AG09319 (cell line): ENCODE results near the gene CD38.
"Not testable (repeated sequence)": the region's sequence is repeated elsewhere in the genome, so short reads cannot be mapped to it uniquely, and the experiment has no call there.

Experiments
- DNase-seq: peaks from one replicate; pipeline ENCODE4 v3.0.0-alpha.2; 2010; ENCODE audit warnings: low read depth; ENCODE audit errors: extremely low read depth
- TF ChIP-seq, protein P1 (sequence below): IDR thresholded peaks from 2 replicates; pipeline ENCODE4 v1.5.1; 2011; ENCODE audit warnings: low read depth, mild to moderate bottlenecking, inconsistent platforms, low read length, moderate library complexity

The CD38 gene

GRCh38 chr4:15799141-15799540 lies 21.0 kb downstream of the CD38 start:
- no peak for DNase-seq
- TF ChIP-seq, protein P1, sequence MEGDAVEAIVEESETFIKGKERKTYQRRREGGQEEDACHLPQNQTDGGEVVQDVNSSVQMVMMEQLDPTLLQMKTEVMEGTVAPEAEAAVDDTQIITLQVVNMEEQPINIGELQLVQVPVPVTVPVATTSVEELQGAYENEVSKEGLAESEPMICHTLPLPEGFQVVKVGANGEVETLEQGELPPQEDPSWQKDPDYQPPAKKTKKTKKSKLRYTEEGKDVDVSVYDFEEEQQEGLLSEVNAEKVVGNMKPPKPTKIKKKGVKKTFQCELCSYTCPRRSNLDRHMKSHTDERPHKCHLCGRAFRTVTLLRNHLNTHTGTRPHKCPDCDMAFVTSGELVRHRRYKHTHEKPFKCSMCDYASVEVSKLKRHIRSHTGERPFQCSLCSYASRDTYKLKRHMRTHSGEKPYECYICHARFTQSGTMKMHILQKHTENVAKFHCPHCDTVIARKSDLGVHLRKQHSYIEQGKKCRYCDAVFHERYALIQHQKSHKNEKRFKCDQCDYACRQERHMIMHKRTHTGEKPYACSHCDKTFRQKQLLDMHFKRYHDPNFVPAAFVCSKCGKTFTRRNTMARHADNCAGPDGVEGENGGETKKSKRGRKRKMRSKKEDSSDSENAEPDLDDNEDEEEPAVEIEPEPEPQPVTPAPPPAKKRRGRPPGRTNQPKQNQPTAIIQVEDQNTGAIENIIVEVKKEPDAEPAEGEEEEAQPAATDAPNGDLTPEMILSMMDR: no peak

DNA sequence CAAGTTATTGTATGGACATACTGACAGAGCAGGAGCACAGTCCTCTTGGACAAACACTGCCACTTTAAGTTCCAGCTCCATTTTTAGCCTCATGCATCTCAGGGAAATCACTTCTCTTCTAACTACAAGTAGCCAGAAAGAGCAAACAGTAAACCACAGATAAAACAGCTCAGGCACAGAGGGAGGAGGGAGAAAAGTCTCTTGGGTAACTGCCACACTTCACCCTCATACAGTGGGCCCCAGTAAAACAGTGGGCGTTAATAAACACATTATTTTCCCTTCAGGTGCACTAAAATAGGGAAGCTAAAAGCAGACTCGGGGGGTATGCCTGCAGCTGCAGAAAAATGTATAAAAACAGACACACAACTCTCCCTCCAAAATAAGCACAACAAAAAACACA lies 21.6 kb downstream of the CD38 start:
- DNase-seq: no peak
- TF ChIP-seq, protein P1: no peak

DNA sequence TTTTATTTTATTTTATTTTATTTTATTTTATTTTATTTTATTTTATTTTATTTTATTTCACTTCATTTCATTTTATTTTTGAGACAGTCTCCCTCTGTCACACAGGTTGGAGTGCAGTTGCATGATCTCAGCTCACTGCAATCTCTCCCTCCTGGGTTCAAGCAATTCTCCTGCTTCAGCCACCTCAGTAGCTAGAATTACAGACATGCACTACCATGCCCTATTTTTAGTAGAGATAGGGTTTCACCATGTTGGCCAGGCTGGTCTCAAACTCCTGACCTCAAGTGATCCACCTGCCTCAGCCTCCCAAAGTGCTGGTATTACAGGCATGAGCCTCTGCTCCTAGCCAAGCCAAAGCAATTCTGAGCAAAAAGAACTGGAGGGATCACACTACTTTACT lies 24.4 kb downstream of the CD38 start:
- DNase-seq: not testable (repeated sequence)

GRCh38 chr4:15805583-15806517 lies 27.7 kb downstream of the CD38 start:
- peak; percentile 16 for DNase-seq
- TF ChIP-seq, protein P1: peak; percentile 74

DNA sequence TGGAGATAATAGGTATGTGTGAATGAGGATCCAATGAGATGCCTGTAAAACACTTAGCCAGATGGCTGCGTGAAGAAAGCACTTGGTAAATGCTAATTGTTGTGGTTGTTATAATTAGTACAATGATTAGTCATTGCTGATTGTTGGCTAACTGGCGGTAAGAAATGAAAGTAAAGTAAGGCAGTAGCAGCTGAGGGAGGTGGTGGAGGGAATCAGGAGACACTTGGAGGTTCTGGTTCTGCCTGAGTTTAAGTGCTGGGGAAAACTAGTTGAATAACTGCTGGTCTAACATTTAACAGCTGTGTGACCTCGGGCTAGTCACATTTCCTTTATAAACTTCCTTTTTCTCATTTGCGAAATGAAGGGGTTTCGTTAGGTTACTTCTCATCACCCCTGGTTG lies 30.9 kb downstream of the CD38 start:
- TF ChIP-seq, protein P1: no peak

DNA sequence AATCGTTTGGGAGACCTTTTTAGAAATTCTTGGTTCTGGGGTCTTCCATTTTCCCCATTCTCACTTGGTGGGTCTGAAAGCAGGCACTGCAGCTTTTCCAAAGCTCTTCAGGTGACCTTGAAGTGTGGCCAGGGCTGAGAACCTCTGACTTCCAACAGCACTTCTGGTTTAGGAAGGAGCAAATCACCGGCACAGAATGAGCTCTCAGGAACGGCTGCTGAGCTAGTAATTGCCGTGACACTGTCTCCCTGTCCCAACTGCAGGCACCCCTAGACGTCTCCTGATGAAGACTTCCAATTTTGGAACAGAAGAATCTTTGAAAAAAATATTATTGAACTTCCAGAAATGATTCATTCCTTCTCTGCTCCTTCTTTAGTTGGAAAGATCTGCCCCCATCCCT lies 31.3 kb downstream of the CD38 start:
- DNase-seq: no peak
- TF ChIP-seq, protein P1: no peak

More for the DNA sequence above, 30.9 kb downstream of the CD38 start:
- no peak for DNase-seq

DNA sequence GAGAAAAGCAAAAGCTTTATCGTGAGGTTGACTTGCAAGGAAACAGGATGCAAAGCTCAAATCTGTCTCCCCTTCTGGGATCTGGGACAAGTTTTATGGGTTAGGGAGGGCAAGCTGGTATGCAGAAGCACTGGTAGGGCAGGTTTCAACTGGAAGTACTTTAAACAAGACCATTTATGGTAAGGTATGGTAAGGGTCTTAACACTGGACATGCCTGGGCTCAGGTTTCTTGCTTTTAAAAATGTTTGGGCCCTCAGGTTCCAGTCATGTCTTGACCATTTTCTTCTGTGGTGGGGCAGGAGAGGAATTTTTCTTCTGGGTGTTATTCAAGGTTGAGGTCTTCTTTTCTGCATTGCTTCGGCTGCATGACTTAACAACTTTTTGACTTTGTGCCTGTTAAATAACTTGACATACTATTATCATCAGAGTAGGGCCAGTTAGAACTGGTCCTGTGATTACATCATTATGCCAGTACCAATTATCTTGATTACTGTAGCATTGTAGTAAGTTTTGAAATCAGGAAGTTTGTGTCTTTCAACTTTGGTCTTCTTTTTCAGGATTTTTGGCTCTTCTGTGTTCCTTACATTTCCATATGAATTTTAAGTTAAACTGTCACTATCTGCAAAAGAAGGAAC lies 33.7 kb downstream of the CD38 start:
- TF ChIP-seq, protein P1: no peak
- no peak for DNase-seq
